ENCODE measurements around the gene HP1BP3. TPM values are rescaled to one million over a fixed set of nuclear protein-coding genes. Genes with fewer than 3 reads are reported as not detected.
A peak's percentile ranks its signal among the peaks of the same experiment; 100 is the strongest.
"Not testable (repeated sequence)": the region's sequence is repeated elsewhere in the genome, so short reads cannot be mapped to it uniquely, and the experiment has no call there.

The HP1BP3 gene
- total RNA-seq, 1 experiment from 2014 or later = 207 TPM

DNA sequence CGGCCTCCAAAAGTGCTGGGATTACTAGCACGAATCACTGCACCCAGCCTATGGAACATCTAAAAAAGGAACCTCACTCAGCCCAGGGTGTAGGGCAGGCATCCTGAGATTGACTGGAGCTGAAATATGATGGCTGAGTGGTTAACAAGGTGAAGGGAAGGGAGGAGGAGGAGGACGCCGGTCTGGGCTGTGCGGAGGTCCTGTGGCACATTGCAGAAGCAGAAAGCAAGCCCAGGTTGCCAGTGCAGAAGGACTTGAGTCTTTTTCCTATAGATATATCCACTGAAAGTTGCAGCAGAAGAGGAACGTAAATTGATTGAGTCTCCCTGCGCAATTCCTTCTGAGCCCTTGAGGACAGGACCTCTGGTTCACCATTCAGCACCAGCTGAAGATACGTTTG is 67.8 kb downstream of the HP1BP3 start:
- no peak overlapping the region for H3K4me2 ChIP-seq (ENCODE audit: low read length)
- ChIA-PET RAD21 (ENCODE audit: low non-redundant PET in 1 of 2, low total read pairs in 2 of 2, uncharacterized antibody in 2 of 2, unreplicated experiment in 2 of 2) (no interaction called here), CTCF (interaction anchor here (1.2 kb wide), 1 partner anchor 22 kb away, joined by 3 read pairs; no protein-coding TSS in a partner anchor), POLR2A (no interaction called here)
- no peak overlapping the region for H3K4me3 ChIP-seq (replicated peaks in 1 of 2; ENCODE audit: low read depth in 1 of 2, low read length in 2 of 2)
- DNase-seq (ENCODE audit: low read depth, low spot score) (no peak), ATAC-seq (no peak)
- peaks cover 2 to 10% of the 10 kb centered on the region in 2 experiments; a peak in 3 of 4 replicates for H3K4me1 ChIP-seq (ENCODE audit: control insufficient read depth in 1 of 2, insufficient read depth in 2 of 2, low read length in 2 of 2)
- H4K20me1 ChIP-seq (ENCODE audit: insufficient read depth) = no peaks in the 10 kb centered on the region
- H3K36me3 ChIP-seq (ENCODE audit: control insufficient read depth in 1 of 2, insufficient read depth in 2 of 2, low read length in 2 of 2) = no peaks in the 10 kb centered on the region
- no TSS peak for BruUV-seq (replicated peaks)
- H3K27ac ChIP-seq (ENCODE audit: low read depth, low read length) = no peak overlapping the region
- no peak overlapping the region for H3K9ac ChIP-seq (ENCODE audit: low read length)
- no peak for TF ChIP-seq CBX3 (IDR thresholded peaks at IDR 0.05; ENCODE audit: low read depth)
- TF ChIP-seq, protein P1, sequence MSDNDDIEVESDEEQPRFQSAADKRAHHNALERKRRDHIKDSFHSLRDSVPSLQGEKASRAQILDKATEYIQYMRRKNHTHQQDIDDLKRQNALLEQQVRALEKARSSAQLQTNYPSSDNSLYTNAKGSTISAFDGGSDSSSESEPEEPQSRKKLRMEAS (IDR thresholded peaks at IDR 0.05) = no peak
- TF ChIP-seq ZFX (IDR thresholded peaks at IDR 0.05) = no peak
- no peak for TF ChIP-seq TCF7L2 (IDR thresholded peaks at IDR 0.05; ENCODE audit: borderline replicate concordance, extremely low read depth, insufficient read depth, insufficient read length)
- TF ChIP-seq EZH2 (IDR thresholded peaks at IDR 0.05) = no peak
- no peak for TF ChIP-seq POLR2A (IDR thresholded peaks at IDR 0.05; ENCODE audit: borderline replicate concordance, extremely low read depth, insufficient read depth, insufficient read length)
- TF ChIP-seq JUND (IDR thresholded peaks at IDR 0.05) = no peak
- TF ChIP-seq SRF (IDR thresholded peaks at IDR 0.05; ENCODE audit: low read depth) = no peak
- no peak for TF ChIP-seq YY1 (IDR thresholded peaks at IDR 0.05; ENCODE audit: extremely low read depth, insufficient replicate concordance, low read depth, low read length)
- no peak for TF ChIP-seq FOSL1 (IDR thresholded peaks at IDR 0.05; ENCODE audit: low read depth)
- TF ChIP-seq ZNF274 (IDR thresholded peaks at IDR 0.05; ENCODE audit: low read depth, low read length) = no peak
- no peak for TF ChIP-seq SP1 (IDR thresholded peaks at IDR 0.05; ENCODE audit: low read depth)
- TF ChIP-seq EGR1 (IDR thresholded peaks at IDR 0.05; ENCODE audit: low read depth) = no peak
- TF ChIP-seq SIN3A (IDR thresholded peaks at IDR 0.05; ENCODE audit: low read depth) = no peak
- TF ChIP-seq, protein P2, sequence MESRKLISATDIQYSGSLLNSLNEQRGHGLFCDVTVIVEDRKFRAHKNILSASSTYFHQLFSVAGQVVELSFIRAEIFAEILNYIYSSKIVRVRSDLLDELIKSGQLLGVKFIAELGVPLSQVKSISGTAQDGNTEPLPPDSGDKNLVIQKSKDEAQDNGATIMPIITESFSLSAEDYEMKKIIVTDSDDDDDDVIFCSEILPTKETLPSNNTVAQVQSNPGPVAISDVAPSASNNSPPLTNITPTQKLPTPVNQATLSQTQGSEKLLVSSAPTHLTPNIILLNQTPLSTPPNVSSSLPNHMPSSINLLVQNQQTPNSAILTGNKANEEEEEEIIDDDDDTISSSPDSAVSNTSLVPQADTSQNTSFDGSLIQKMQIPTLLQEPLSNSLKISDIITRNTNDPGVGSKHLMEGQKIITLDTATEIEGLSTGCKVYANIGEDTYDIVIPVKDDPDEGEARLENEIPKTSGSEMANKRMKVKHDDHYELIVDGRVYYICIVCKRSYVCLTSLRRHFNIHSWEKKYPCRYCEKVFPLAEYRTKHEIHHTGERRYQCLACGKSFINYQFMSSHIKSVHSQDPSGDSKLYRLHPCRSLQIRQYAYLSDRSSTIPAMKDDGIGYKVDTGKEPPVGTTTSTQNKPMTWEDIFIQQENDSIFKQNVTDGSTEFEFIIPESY (IDR thresholded peaks at IDR 0.05; ENCODE audit: extremely low read depth, insufficient replicate concordance, low read length) = no peak
- TF ChIP-seq EZH2phosphoT487 (IDR thresholded peaks at IDR 0.05; ENCODE audit: borderline replicate concordance) = no peak
- no peak for TF ChIP-seq RAD21 (IDR thresholded peaks at IDR 0.05; ENCODE audit: low read depth)
- TF ChIP-seq POLR2AphosphoS5 (IDR thresholded peaks at IDR 0.05; ENCODE audit: low read depth, low read length) = no peak
- TF ChIP-seq CEBPB (IDR thresholded peaks at IDR 0.05; ENCODE audit: low read depth) = no peak
- no peaks in the 10 kb centered on the region for H3K9me3 ChIP-seq (ENCODE audit: control insufficient read depth in 1 of 2, insufficient read depth in 1 of 2, low read depth in 1 of 2, low read length in 2 of 2)
- H2AFZ ChIP-seq (ENCODE audit: low read depth, low read length, poor library complexity, severe bottlenecking) = no peak overlapping the region
- H3K27me3 ChIP-seq (ENCODE audit: insufficient read depth, low read length) = no peaks in the 10 kb centered on the region
- H3K79me2 ChIP-seq (ENCODE audit: insufficient read depth, low read length) = no peaks in the 10 kb centered on the region
- H3K9me2 ChIP-seq (ENCODE audit: insufficient read depth) = no peaks in the 10 kb centered on the region
- intact Hi-C loops (cut with micrococcal nuclease) = no loop called here

DNA sequence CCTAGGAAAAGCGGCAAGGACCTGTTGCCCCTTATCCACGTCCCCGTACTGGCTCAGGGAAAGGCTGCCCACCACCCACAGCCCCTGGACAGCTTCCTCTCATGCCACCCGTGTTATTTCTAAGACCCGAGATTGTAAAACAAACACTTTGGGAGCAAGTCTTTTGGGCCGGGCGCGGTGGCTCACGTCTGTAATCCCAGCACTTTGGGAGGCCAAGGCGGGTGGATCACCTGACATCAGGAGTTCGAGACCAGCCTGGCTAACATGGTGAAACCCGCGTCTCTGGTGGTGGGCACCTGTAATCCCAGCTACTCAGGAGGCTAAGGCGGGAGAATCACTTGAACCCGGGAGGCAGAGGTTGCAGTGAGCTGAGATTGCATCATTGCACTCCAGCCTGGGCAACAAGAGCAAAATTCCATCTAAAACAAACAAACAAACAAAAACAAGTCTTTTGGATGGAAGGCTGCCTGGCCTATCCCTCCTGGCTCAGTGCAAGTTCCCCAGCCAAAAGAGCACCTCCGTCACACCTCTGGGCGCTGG is 68.7 kb downstream of the HP1BP3 start:
- DNase-seq (ENCODE audit: low read depth, low spot score); H3K27me3 ChIP-seq (ENCODE audit: insufficient read depth, low read length); POLR2A ChIA-PET; RAD21 ChIA-PET (ENCODE audit: low non-redundant PET in 1 of 2, low total read pairs in 2 of 2, uncharacterized antibody in 2 of 2, unreplicated experiment in 2 of 2); ATAC-seq; H3K36me3 ChIP-seq (ENCODE audit: control insufficient read depth in 1 of 2, insufficient read depth in 2 of 2, low read length in 2 of 2); H3K79me2 ChIP-seq (ENCODE audit: insufficient read depth, low read length); H3K27ac ChIP-seq (ENCODE audit: low read depth, low read length); H3K9me3 ChIP-seq (ENCODE audit: control insufficient read depth in 1 of 2, insufficient read depth in 1 of 2, low read depth in 1 of 2, low read length in 2 of 2); intact Hi-C loops (cut with micrococcal nuclease); H3K9me2 ChIP-seq (ENCODE audit: insufficient read depth); H2AFZ ChIP-seq (ENCODE audit: low read depth, low read length, poor library complexity, severe bottlenecking); BruUV-seq (replicated peaks); H3K4me1 ChIP-seq (ENCODE audit: control insufficient read depth in 1 of 2, insufficient read depth in 2 of 2, low read length in 2 of 2); H3K4me3 ChIP-seq (replicated peaks in 1 of 2; ENCODE audit: low read depth in 1 of 2, low read length in 2 of 2); H4K20me1 ChIP-seq (ENCODE audit: insufficient read depth): not testable (repeated sequence)
- Histone ChIP-seq H3K4me2 (ENCODE audit: low read length) (peak overlapping the region; percentile 53), H3K9ac (ENCODE audit: low read length) (0 out of 2 replicates have a peak overlapping the region, but pooled peaks have one; percentile 25)
- CTCF ChIA-PET = interaction anchor here (1.2 kb wide), 1 partner anchor 22 kb away, joined by 3 read pairs; no protein-coding TSS in a partner anchor

Measured in HCT116 (cell line).